GM12878 (cell line): ENCODE data around the gene MED6. TPM values are rescaled to one million over a fixed set of nuclear protein-coding genes. Genes with fewer than 3 reads are reported as not detected.

Experiments
- CHD2 ChIP-seq: IDR thresholded peaks from 2 replicates; pipeline ENCODE4 v1.6.1; 2011; ENCODE audit warnings: low read depth, low read length, improper control_type of control experiment, borderline replicate concordance
- ETV6 ChIP-seq, 2 experiments: fragments of 450-650 bp in 1 of 2; IDR thresholded peaks in 1 of 2; conservative IDR thresholded peaks in 1 of 2; 2 replicates each; pipeline ENCODE4 v1.6.1; 2014; ENCODE audit warnings: antibody characterized with exemption in 1 of 2, borderline replicate concordance in 1 of 2, low read depth in 1 of 2, mild to moderate bottlenecking in 1 of 2, moderate library complexity in 1 of 2
- JUNB ChIP-seq: IDR thresholded peaks from 2 replicates; pipeline ENCODE4 v1.6.1; 2016; ENCODE audit warnings: antibody characterized with exemption, mild to moderate bottlenecking
- LARP7 ChIP-seq: fragments of 450-650 bp; IDR thresholded peaks from 2 replicates; pipeline ENCODE4 v1.6.1; 2017; ENCODE audit warnings: mild to moderate bottlenecking
- NRF1 ChIP-seq: conservative IDR thresholded peaks from 2 replicates; pipeline ENCODE4 v1.6.1; 2011; ENCODE audit warnings: mild to moderate bottlenecking, low read depth, low read length, improper control_type of control experiment
- POLR2AphosphoS5 ChIP-seq: IDR thresholded peaks from 2 replicates; pipeline ENCODE4 v1.6.1; 2011; ENCODE audit warnings: mild to moderate bottlenecking, low read length, inconsistent platforms
- RAD51 ChIP-seq: fragments of 450-650 bp; IDR thresholded peaks from 2 replicates; pipeline ENCODE4 v1.6.1; 2016; ENCODE audit warnings: moderate library complexity, mild to moderate bottlenecking, inconsistent platforms
- RUNX3 ChIP-seq: IDR thresholded peaks from 2 replicates; pipeline ENCODE4 v1.6.1; 2012; ENCODE audit warnings: low read length, inconsistent platforms
- SPI1 ChIP-seq: IDR thresholded peaks from 2 replicates; pipeline ENCODE4 v1.6.1; 2011; ENCODE audit warnings: low read depth, mild to moderate bottlenecking, low read length, moderate library complexity, borderline replicate concordance; ENCODE audit not compliant: insufficient read depth
- TAF1 ChIP-seq: IDR thresholded peaks from 2 replicates; pipeline ENCODE4 v1.6.1; 2011; ENCODE audit warnings: mild to moderate bottlenecking, low read depth, low read length, borderline replicate concordance
- YY1 ChIP-seq: IDR thresholded peaks from 2 replicates; pipeline ENCODE4 v1.6.1; 2011; ENCODE audit warnings: low read depth, mild to moderate bottlenecking, low read length
- ZNF207 ChIP-seq: fragments of 450-650 bp; IDR thresholded peaks from 2 replicates; pipeline ENCODE4 v1.6.1; 2014; ENCODE audit warnings: antibody characterized with exemption, mild to moderate bottlenecking, borderline replicate concordance
- ZNF622 ChIP-seq: fragments of 450-650 bp; IDR thresholded peaks from 2 replicates; pipeline ENCODE4 v1.6.1; 2017; ENCODE audit warnings: mild to moderate bottlenecking, inconsistent platforms
- polyA plus RNA-seq, 11 experiments: library from polyadenylated mRNA; depleted of rRNA in 4 of 11; unstranded in 6 of 11; stranded (reverse) in 5 of 11; fragments of >200 nt; fragmentation: Nextera tagmentation in 4 of 11; fragmentation: Illumina TruSeq in 1 of 11; extraction: Ambion mirVana in 4 of 11; extraction: Trizol in 1 of 11; gene quantifications; 1 replicate in 1 of 11; 2 replicates in 10 of 11; pipeline versions ENCODE4 v1.2.1 to v1.2.3, GENCODE V29; 2011 to 2016; ENCODE audit warnings: inconsistent platforms in 2 of 11, missing spikeins in 2 of 11, low read depth in 1 of 11
- total RNA-seq, 4 experiments: library from RNA; depleted of rRNA in 3 of 4; stranded (reverse); fragments of >200 nt in 3 of 4; fragmentation: Illumina TruSeq in 1 of 4; extraction: Trizol in 1 of 4; gene quantifications; 2 replicates each; pipeline versions ENCODE4 v1.2.1 to v1.2.3, GENCODE V29; 2013 to 2021
- TF ChIP-seq, protein P1 (sequence below): fragments of 450-650 bp; IDR thresholded peaks from 2 replicates; pipeline ENCODE4 v1.6.1; 2018; ENCODE audit warnings: mild to moderate bottlenecking, low read depth, moderate library complexity; ENCODE audit not compliant: partially characterized antibody
- TF ChIP-seq, protein P2 (sequence below): fragments of 450-650 bp; IDR thresholded peaks from 2 replicates; pipeline ENCODE4 v1.6.1; 2017; ENCODE audit warnings: borderline replicate concordance
- TF ChIP-seq, protein P3 (sequence below): fragments of 150-350 bp; IDR thresholded peaks from 2 replicates; pipeline ENCODE4 v1.6.1; 2016; ENCODE audit warnings: low read depth, low read length
- TF ChIP-seq, protein P4 (sequence below): fragments of 450-650 bp; formaldehyde crosslinking; IDR thresholded peaks from 2 replicates; pipeline ENCODE4 v1.4.0; 2020; ENCODE audit warnings: mild to moderate bottlenecking, moderate library complexity

MED6 gene
- total and polyA plus RNA-seq, 10 of the 15 experiments (the other 5 are each of a cell fraction or from before 2014, with no cell fraction given): 29.2 to 74.9 (median 46.2) TPM

DNA sequence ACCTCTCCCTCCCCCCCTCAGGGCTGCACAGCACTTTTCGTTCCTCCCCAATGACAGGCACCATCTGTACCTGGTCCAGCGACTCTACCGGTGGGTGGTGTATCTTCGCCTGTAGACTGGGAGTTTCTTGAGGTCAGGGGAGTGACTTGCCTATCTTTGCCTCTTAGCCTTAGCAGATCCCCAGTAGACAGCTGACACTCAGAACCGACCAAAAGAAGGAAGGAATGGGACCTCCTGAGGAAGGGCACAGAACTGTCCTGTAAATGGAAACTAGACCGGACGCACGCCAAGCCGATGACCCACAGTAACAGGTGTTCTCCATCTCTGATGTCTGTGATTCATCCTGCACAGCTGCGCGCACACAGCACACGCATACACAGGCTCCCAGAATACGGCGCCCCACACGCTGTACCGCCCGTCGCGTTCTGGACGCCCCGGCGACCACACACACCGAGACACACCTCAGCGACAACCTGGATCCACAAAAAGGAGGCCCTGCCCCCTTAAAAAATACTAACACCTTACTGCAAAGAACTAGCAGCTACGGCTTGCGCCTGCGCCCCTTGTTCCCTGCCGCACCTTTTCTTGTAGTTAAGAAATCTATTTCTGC, 40.6 kb upstream of the MED6 start (continued):
- TF ChIP-seq, protein P1, sequence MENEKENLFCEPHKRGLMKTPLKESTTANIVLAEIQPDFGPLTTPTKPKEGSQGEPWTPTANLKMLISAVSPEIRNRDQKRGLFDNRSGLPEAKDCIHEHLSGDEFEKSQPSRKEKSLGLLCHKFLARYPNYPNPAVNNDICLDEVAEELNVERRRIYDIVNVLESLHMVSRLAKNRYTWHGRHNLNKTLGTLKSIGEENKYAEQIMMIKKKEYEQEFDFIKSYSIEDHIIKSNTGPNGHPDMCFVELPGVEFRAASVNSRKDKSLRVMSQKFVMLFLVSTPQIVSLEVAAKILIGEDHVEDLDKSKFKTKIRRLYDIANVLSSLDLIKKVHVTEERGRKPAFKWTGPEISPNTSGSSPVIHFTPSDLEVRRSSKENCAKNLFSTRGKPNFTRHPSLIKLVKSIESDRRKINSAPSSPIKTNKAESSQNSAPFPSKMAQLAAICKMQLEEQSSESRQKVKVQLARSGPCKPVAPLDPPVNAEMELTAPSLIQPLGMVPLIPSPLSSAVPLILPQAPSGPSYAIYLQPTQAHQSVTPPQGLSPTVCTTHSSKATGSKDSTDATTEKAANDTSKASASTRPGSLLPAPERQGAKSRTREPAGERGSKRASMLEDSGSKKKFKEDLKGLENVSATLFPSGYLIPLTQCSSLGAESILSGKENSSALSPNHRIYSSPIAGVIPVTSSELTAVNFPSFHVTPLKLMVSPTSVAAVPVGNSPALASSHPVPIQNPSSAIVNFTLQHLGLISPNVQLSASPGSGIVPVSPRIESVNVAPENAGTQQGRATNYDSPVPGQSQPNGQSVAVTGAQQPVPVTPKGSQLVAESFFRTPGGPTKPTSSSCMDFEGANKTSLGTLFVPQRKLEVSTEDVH: no peak
- TF ChIP-seq TAF1 (no peak), LARP7 (peak; percentile 55; the same call in 1 of the 2 replicates), RUNX3 (peak; percentile 35), SPI1 (no peak), POLR2AphosphoS5 (peak; percentile 59; the same call in 1 of the 2 replicates), JUNB (no peak), YY1 (peak; percentile 40; the same call in 1 of the 2 replicates), ETV6 (conservative IDR thresholded peaks at IDR 0.05 in 1 of 2, IDR thresholded peaks at IDR 0.05 in 1 of 2; ENCODE audit: borderline replicate concordance in 1 of 2, low read depth in 1 of 2) (peak in 1 of 2 experiments; percentile 36; a peak in 1 of 4 replicates), CHD2 (no peak; the same call in 1 of the 2 replicates), ZNF207 (no peak), RAD51 (no peak), NRF1 (peak; percentile 44), ZNF622 (no peak)
- TF ChIP-seq, protein P2, sequence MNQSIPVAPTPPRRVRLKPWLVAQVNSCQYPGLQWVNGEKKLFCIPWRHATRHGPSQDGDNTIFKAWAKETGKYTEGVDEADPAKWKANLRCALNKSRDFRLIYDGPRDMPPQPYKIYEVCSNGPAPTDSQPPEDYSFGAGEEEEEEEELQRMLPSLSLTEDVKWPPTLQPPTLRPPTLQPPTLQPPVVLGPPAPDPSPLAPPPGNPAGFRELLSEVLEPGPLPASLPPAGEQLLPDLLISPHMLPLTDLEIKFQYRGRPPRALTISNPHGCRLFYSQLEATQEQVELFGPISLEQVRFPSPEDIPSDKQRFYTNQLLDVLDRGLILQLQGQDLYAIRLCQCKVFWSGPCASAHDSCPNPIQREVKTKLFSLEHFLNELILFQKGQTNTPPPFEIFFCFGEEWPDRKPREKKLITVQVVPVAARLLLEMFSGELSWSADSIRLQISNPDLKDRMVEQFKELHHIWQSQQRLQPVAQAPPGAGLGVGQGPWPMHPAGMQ: no peak
- TF ChIP-seq, protein P3, sequence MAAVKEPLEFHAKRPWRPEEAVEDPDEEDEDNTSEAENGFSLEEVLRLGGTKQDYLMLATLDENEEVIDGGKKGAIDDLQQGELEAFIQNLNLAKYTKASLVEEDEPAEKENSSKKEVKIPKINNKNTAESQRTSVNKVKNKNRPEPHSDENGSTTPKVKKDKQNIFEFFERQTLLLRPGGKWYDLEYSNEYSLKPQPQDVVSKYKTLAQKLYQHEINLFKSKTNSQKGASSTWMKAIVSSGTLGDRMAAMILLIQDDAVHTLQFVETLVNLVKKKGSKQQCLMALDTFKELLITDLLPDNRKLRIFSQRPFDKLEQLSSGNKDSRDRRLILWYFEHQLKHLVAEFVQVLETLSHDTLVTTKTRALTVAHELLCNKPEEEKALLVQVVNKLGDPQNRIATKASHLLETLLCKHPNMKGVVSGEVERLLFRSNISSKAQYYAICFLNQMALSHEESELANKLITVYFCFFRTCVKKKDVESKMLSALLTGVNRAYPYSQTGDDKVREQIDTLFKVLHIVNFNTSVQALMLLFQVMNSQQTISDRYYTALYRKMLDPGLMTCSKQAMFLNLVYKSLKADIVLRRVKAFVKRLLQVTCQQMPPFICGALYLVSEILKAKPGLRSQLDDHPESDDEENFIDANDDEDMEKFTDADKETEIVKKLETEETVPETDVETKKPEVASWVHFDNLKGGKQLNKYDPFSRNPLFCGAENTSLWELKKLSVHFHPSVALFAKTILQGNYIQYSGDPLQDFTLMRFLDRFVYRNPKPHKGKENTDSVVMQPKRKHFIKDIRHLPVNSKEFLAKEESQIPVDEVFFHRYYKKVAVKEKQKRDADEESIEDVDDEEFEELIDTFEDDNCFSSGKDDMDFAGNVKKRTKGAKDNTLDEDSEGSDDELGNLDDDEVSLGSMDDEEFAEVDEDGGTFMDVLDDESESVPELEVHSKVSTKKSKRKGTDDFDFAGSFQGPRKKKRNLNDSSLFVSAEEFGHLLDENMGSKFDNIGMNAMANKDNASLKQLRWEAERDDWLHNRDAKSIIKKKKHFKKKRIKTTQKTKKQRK: no peak
- TF ChIP-seq, protein P4, sequence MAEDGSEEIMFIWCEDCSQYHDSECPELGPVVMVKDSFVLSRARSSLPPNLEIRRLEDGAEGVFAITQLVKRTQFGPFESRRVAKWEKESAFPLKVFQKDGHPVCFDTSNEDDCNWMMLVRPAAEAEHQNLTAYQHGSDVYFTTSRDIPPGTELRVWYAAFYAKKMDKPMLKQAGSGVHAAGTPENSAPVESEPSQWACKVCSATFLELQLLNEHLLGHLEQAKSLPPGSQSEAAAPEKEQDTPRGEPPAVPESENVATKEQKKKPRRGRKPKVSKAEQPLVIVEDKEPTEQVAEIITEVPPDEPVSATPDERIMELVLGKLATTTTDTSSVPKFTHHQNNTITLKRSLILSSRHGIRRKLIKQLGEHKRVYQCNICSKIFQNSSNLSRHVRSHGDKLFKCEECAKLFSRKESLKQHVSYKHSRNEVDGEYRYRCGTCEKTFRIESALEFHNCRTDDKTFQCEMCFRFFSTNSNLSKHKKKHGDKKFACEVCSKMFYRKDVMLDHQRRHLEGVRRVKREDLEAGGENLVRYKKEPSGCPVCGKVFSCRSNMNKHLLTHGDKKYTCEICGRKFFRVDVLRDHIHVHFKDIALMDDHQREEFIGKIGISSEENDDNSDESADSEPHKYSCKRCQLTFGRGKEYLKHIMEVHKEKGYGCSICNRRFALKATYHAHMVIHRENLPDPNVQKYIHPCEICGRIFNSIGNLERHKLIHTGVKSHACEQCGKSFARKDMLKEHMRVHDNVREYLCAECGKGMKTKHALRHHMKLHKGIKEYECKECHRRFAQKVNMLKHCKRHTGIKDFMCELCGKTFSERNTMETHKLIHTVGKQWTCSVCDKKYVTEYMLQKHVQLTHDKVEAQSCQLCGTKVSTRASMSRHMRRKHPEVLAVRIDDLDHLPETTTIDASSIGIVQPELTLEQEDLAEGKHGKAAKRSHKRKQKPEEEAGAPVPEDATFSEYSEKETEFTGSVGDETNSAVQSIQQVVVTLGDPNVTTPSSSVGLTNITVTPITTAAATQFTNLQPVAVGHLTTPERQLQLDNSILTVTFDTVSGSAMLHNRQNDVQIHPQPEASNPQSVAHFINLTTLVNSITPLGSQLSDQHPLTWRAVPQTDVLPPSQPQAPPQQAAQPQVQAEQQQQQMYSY: no peak
